DMS153 treated with DMSO at 0.1 percent for 48 hours (cell line): Measurements from ENCODE around the gene CDYL2.
"Not testable (repeated sequence)": the region's sequence is repeated elsewhere in the genome, so short reads cannot be mapped to it uniquely, and the experiment has no call there.

Experiments used
- DNase-seq: peaks from one replicate; lab custom pipeline; 2025; ENCODE audit not compliant: unreplicated experiment; lab: John Stamatoyannopoulos, UW

Gene CDYL2

DNA sequence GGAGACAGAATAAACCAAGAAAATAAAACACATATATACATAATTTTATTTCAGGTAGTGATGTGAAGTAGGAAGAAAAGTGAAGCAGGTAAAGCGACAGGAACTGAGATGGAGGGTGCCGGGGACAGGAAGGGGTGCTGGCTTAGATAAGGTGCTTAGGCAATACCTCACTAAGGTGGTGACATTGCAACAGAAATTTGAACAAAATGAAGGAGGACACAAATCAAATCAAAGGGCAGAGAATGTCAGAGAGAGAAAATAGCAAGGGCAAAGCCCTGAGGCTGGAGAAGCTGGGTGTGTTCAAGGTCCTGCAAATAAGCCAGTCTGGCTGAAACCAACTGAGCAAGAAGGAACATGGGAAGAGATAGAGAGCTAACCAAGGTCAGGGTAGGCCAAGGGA is 5.0 kb upstream of the CDYL2 start:
- DNase-seq: no peak

DNA sequence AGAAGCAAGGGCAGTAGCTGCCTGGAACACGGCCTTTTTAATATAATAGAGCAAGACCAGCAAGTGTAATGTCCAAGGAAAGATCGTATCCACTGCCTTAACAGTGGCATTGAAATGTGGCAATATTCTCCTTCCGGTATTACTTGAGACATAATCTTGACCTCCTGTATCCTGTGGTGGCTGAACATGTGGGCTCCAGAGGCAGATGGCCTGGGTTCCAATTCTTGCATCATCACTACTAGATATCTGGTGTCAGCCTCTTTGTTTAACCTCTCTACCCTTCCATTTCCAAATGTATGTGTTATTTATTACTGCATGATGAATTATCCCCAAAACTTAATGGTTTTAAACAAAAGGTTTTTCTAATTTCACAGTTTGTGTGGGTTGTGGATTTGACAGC is 3.5 kb upstream of the CDYL2 start:
- no peak for DNase-seq

DNA sequence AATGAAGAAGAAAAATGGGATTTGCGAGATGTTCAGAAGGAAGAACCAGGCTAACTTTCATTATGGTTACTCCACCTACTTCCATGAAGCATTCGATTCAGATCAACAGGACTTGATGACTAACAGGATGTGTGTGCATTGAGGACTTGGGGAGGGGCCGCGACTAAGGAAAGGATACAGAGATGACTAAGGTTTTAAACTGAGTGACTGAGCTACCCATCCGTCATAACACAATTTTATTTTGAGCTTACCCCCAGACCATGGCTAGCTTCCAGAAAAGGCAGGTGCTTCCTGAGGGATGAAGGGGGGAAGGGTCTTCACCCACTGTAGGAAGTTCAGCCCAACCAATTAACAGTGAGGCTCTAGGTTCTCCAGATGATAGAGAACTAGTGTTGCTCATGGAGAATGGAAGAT is 2.5 kb upstream of the CDYL2 start:
- DNase-seq: no peak

DNA sequence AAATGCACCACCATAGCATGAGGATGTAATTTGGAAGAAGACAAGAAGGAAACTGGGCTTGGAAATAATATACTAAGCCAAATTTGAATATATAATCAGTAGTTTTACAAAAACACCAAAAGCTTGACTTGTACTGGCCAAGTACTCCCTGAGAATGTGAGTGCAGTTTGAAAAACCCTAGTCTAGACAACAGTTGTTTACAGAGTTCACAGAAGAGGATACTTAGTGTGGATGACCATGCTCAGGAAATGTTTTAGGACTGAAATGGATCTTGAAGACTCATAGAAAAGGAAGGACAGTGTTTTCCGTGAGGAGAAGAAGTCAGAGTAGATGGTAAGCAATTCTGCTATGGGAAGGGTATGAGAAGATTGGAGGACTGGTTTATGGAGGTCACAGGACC is 1.9 kb upstream of the CDYL2 start:
- no peak for DNase-seq

DNA sequence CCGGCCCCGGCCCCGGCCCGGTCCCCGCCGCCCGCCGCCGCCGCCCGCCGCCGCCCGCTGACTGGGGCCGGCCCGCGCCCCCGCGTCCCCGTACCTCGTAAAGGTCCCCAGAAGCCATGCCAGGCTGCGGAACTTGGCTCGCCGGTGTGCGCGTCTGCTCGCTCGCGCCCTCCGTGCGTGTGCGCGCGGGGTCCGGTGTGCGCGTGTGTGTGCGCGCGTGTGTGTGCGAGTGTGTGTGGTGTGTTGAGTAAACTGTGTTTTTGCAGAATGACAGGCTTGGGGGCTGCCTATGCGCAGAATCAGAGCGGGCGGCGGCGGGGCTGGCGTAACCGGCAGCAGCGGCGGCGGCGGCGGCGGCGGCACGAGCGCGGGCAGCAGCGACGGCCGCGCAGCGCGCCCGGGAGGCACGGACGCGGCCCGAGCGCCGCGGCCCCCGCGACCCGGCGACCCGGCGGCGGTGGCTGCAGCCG is 307 bp downstream of the CDYL2 start:
- no peak for DNase-seq

DNA sequence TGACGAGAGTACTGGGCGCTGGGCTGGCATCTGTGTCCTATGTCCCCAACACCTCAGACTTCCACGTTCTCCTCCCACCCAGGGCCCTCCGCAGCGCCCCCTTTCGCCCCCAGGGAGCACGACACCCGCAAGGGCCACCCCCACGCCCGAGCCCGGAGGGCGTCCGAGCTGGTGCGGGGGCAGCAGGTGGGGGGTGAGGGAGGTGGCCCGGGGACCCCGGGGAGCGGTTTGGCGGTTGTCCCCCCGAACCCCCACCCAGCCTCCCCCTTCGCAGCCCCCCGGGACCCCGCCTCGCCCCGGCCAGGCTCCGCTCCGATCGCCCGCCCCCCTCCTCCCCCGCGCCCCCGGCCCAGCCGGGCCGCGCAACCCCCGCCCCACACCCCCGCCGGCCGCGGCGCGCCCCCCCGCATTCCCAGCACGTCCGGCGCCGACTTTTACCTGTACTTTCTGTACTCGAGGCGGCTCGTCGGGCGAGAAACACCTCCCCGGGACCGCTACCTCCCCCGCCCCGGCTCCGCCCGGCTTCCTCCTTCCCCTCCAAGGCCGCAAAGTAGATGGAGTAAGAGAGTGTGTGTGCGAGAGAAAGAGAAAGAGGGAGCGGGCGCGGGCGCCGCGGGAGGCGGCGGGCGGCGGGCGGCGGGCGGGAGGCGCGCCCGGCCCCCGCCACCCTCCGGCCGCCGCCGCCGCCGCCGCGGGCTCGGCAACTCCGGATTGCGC is 901 bp downstream of the CDYL2 start:
- no peak for DNase-seq

DNA sequence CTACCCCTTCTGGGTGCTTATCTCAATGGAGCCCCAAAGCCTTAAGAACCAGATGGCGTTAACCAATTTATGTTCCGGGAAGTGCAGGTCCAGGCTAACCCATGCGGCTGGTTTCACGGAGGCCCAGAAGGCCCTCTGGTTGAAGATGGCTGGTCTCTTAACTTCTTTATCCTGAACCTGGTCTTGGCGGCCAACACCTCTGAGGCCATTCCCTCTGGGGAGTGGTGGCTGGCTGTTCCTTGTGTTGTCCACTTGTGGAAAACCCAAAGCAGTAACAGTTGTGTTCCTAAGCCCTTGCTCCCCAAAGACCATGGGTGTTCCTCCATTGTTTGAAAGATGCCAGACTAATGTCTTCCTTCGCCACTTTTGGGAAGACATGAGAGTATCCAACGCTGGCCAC is 1.5 kb downstream of the CDYL2 start:
- no peak for DNase-seq

DNA sequence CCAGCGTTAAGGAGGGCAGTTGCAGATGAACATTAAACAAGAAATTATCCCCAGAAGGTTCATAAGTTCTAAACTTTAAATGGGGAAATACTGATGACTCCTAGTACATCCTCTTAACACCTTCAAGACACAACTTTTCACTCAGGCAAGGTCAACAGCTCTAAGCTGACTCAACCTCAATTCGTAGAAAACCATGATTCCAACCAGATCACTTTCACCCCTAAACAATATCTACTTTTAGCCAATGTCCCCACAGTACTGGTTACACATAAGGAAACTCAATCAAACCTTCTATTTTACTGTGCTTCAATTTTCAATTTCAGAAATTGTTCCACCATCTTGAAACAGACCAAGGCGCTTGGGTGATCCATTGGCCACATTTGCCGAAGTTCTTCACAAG is 2.3 kb downstream of the CDYL2 start:
- DNase-seq: no peak

DNA sequence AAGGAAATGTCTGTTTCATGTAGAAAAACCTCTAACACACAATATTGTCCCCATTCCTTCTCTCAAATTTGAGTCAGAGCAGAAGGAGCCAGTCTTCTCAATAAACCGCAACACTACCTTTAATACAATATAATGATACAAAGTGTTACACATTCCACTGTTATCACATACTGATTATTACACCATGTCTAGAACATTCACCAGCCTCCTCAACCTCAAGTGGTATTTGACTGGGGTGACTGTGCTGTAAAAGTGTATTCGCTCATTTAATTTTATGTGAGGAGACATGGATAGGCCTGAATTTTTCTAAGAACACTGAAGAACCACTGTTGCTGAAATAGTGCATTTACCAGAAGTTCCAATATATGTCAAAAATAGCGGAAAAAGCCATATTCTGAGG is 10.3 kb downstream of the CDYL2 start:
- no peak for DNase-seq

DNA sequence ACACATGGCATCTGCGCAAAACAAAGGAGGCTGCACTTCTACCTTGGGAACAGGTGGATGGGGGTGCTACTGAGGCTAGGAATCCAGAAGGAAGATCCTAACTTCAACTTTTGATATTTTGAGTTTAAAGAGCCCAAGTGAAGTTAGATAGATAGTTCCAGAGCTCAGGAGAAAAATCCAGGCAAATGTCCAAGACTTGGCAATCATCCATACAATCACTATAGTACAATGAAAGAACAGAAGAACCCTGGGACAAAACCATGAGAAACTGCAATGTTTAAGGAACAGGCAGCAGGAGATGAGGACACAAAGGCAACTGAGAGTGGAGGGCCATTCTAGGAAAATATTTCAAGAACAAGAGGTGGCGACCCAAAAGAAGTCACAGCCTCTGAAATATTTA is 12.4 kb downstream of the CDYL2 start:
- no peak for DNase-seq

DNA sequence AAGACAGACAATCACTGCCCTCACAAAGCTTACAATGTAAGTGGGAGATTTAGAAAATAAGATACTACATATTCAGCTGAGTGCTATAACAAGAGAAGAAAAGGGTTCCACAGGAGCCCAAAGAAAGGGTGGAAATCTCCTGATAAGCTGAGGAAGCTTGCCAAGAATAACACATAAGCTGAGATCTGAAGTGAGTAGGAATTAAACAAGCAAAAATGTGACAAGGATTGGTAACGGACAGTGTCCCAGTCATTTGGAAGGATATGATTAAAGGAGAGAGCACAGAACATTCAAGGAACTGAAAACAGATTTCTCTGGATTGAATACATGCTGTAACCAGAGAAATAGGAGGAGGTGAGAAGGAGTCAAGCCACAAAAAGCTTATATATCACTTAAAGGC is 13.0 kb downstream of the CDYL2 start:
- DNase-seq: no peak

DNA sequence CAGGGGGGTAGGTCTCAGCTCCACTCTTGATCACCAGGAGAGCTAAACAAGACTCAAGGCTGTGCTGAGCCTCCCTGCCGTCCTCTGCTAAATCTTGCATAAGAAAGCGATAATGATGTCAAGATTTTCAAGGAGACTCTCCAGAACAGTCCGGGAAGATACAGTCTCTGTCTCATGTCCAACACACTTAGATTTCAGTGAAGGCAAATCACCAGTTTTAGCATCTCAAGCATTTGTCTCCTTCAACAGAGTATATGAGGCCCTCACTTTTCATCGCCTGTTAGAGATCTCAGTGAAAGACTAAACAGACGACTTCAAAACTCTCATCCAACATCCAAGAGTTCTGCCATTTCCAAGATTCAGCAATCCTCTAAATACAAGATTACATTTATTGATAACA is 13.6 kb downstream of the CDYL2 start:
- no peak for DNase-seq

DNA sequence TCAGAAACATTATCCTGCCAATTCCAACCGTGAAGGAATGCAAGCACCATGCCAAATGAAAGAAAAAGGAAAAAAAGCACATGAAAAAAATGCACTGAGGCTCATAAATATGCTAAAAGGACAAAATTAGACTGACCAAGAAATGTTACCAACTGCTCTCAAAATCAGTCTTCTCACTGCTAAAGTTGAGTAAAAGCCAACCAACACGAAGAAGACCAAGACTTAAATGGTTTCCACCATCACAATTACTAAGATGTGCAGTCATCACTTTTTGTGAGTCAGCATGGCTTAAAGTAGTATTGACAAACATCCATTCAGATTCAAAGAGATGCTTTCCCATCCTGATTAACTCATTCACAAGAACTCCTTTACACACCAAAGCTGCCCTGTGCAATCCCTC is 16.4 kb downstream of the CDYL2 start:
- no peak for DNase-seq

DNA sequence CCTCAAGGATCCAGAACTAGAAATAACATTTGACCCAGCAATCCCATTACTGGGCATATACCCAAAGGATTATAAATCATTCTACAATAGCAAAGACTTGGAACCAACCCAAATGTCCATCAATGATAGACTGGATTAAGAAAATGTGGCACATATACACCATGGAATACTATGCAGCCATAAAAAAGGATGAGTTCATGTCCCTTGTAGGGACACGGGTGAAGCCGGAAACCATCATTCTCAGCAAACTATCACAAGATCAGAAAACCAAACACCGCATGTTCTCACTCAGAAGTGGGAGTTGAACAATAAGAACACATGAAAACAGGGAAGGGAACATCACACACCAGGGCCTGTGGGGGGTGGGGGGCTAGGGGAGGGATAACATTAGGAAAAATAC is 17.8 kb downstream of the CDYL2 start:
- DNase-seq: not testable (repeated sequence)

DNA sequence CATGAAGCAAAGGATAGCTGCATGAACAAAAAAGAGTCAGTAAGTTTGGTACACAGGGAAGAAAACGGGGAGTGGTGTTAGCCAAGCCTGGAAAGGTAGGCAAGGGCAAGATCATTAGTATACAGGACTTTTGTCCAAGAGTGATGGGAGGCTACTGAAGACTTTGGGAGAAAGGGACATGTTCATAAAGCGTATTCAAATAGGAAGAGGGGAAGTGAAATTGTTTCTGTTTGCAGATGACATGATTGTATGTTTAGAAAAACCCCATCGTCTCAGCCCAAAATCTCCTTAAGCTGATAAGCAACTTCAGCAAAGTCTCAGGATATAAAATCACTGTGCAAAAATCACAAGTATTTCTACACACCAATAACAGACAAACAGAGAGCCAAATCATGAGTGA is 19.4 kb downstream of the CDYL2 start:
- no peak for DNase-seq

DNA sequence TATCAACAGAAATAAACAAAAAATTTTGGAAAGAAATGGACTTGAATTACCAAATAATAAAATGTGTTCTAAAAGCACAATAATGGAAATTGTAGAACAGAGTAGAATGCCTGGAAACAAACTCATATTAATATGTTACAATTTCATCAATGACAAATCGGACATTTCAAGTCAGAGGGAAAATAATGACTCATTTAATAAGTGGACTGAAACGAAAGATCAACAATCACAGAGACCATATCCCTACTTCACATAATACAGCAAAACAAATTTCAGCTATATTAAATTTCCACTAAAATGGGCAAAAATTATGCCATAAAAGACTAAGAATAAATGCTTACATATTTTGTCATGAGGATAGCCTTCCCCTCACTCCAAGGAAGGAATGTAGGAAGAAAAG is 25.7 kb downstream of the CDYL2 start:
- no peak for DNase-seq

DNA sequence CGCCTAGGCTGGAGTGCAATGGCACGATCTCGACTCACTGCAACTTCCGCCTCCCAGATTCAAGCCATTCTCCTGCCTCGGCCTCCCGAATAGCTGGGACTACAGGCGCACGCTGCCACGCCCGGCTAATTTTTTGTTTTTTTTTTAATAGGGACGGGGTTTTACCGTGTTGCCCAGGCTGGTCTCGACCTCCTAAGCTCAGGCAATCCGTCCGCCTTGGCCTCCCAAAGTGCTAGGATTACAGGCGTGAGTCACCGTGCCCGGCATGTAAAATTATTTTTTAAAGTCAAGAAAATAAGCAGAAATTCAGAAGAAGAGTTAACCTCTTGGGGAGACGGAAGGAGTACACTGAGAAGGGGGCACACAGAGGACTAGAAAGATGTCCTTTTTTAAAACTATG is 27.5 kb downstream of the CDYL2 start:
- DNase-seq: no peak

DNA sequence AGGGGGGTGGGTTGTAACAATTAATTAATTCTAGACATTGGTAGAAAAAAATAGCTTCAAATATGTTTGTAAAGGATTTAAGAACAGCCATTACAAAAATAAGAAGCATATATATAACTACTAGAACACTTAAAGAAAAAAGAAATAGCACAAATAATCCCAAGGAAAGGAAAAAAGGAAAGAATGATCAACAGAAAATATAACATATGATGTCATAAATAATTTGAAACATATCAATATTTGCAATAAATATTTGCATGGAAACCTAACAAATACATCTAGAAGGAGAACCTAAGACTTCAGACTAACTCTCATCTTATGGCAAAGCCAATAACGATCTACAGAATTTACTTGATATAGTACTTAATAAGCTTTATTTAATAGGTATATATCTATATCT is 28.9 kb downstream of the CDYL2 start:
- DNase-seq: no peak

DNA sequence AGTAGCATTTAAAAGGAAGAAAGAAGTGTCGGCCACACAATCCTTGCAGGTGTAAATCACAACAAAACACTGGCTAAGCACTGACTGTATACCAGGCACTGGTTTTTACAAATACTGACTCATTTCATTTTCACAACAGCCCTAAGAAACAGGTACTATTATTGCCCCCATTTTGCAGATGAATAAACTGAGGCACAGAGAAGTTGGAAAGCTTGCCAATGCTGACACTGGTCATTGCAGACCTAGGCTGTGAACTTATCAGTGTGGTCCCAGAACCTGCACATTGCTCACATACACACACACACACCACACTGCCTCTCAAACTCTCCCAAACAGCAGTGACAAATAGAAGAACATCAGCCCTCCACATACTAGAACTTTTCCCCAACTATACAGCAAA is 37.6 kb downstream of the CDYL2 start:
- no peak for DNase-seq

DNA sequence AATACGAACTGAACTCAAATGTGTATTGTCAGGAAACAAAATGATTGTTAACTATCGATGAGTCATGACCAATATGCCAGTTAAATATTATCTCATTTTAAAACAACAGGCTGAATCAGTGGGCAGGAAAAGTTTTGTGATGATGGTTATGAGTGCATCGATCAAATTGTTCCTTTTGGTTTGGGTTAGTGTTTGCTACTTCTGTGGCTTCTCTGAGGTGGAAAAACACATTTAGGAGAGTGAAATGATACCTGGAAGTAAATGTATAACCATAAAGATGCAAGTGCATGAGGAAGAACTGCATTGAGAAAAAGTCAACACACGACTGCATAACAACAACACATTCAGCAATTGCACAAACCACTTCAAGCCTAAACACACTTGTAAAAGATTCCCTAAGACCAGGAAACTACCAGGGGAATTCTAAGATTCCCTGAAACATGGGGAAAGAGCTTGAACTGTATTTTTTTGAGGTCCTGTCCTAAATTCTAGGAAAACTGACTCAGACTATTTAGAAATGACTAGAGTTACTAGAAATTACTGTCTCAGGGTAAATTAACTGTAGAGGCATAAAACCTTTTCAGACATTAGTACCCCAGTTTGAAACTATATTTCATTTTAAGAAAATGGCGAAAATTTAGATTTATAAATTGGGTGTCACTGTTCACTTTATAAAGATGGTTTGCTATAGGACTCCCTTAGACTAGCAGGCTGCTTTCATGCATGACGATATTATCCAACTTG is 44.8 kb downstream of the CDYL2 start:
- DNase-seq: no peak

DNA sequence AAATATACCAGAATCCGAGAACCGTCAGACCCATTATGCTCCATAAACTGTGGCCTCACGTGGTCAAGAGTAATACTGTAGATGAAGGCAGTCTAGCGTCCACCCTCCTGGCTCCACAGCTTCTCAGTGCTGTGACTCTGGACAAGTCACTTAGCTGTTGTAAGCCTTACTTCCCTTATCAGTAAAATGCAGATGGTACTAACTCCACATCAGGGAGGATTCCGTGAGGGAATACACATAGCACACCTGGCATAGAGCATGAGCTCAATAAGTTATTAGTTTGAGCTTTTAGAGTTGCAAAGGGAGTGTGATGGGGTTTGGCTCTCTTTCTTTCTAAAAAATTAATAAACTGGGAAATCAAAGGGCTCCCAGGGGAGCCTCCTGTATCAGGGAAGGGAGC is 49.9 kb downstream of the CDYL2 start:
- no peak for DNase-seq

DNA sequence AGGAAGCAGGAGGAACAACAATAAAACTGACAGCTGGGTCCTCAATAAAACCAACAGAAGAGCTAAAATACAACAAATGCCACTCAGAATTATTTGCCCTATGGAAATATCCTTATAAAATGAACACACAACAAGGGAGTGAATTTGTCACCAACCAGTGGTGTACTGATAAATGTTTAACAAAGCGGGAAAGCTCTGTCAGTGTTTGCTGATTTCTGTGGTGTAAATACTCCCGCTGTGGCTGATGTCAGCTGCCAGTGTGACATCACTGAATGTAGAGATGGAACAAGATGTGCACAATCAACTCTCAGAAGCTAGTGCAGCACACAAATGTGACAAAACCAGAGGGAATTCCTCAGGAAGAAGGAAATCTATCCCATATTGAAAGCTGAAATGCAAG is 51.9 kb downstream of the CDYL2 start:
- DNase-seq: no peak

DNA sequence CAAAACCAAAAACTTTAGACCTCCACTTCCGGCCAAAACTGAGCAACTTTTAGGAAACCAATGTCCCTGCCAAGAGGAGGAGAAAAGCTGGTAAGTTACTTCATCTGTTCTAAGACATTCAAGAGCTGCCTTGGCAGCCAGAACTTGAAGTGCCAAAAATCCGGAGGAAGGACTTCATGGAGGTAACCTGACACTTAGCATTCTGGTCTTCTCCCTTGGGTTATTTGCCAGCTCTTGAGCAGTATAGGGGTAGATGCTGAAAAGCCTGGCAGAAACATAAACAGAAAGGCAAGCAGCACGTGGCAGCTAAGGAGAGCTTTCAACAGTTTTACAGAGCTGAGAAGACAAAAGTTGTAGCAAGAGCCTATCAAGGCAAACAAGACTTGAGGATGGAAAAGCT is 53.2 kb downstream of the CDYL2 start:
- DNase-seq: no peak
